Erythroblast (primary cell): Measurements from ENCODE around the gene PXMP4.

Experiments
- GATA1 ChIP-seq: IDR thresholded peaks from 2 replicates; pipeline ENCODE4 v1.6.1; 2011; ENCODE audit warnings: low read depth, mild to moderate bottlenecking, control low read depth, low read length, moderate library complexity
- POLR2A ChIP-seq: IDR thresholded peaks from 2 replicates; pipeline ENCODE4 v1.6.1; 2011; ENCODE audit warnings: mild to moderate bottlenecking, low read length

- no peak for TF ChIP-seq POLR2A
- TF ChIP-seq GATA1: no peak
Measured at GRCh38 chr20:33675136-33675959, 44.8 kb downstream of the PXMP4 start.
